Endothelial cell of umbilical vein (primary cell): ENCODE results near the gene NKAIN4.

ENCODE experiments used
- EZH2 ChIP-seq: IDR thresholded peaks from 2 replicates; pipeline ENCODE4 v1.6.1; 2012; ENCODE audit warnings: borderline replicate concordance, low read depth, mild to moderate bottlenecking, moderate library complexity, low read length, inconsistent platforms; ENCODE audit not compliant: severe bottlenecking
- FOS ChIP-seq: IDR thresholded peaks from 2 replicates; pipeline ENCODE4 v1.6.1; 2011; ENCODE audit warnings: mild to moderate bottlenecking, low read length, moderate library complexity, borderline replicate concordance; ENCODE audit not compliant: insufficient read depth
- GATA2 ChIP-seq: IDR thresholded peaks from 2 replicates; pipeline ENCODE4 v1.7.0; 2011; ENCODE audit warnings: low read depth, mild to moderate bottlenecking, moderate library complexity, mixed read lengths, low read length; ENCODE audit not compliant: insufficient read length, insufficient read depth
- JUN ChIP-seq: IDR thresholded peaks from 2 replicates; pipeline ENCODE4 v1.6.1; 2011; ENCODE audit warnings: borderline replicate concordance, low read depth; ENCODE audit not compliant: insufficient read length, insufficient read depth
- MAX ChIP-seq: IDR thresholded peaks from 2 replicates; pipeline ENCODE4 v1.6.1; 2011; ENCODE audit not compliant: insufficient read depth, insufficient read length
- POLR2A ChIP-seq: IDR thresholded peaks from 2 replicates; pipeline ENCODE4 v1.6.1; 2012; ENCODE audit warnings: low read depth, mild to moderate bottlenecking, control low read depth, low read length
- POLR2AphosphoS5 ChIP-seq: IDR thresholded peaks from 2 replicates; pipeline ENCODE4 v1.6.1; 2012; ENCODE audit warnings: low read depth, mild to moderate bottlenecking, control low read depth, low read length, moderate library complexity; ENCODE audit not compliant: insufficient read depth
- TF ChIP-seq, protein P1 (sequence below), 2 donors: IDR thresholded peaks; 1 replicate in 1 of 2; 2 replicates in 1 of 2; pipeline ENCODE4 v1.5.1; 2011; ENCODE audit warnings: low read length in 2 of 2, mild to moderate bottlenecking in 2 of 2, moderate library complexity in 2 of 2, control low read depth in 1 of 2, inconsistent platforms in 1 of 2, low read depth in 1 of 2; ENCODE audit not compliant: insufficient read depth in 1 of 2; ENCODE audit errors: extremely low read depth in 1 of 2

DNA sequence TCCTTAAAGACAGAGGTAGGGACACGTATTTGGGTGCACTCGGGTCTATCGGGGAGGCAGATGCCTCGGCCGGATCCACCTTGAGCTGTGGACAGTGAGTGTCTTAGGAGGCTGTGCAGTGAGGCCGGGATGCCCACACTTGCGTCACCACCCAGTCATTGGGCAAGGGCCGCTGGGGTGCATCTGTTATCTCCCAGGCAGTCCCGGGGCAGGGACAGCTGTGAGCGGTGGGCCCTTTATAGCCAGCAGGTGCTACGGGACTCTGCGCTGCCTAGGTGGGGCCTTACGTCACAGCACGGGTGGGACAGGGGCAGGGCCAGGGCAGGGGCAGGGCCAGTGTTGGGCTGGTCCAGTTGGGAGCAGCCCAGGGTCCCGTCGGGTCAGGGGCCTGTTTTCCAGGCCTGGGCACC, 38.0 kb upstream of the NKAIN4 start:
- TF ChIP-seq, protein P1, sequence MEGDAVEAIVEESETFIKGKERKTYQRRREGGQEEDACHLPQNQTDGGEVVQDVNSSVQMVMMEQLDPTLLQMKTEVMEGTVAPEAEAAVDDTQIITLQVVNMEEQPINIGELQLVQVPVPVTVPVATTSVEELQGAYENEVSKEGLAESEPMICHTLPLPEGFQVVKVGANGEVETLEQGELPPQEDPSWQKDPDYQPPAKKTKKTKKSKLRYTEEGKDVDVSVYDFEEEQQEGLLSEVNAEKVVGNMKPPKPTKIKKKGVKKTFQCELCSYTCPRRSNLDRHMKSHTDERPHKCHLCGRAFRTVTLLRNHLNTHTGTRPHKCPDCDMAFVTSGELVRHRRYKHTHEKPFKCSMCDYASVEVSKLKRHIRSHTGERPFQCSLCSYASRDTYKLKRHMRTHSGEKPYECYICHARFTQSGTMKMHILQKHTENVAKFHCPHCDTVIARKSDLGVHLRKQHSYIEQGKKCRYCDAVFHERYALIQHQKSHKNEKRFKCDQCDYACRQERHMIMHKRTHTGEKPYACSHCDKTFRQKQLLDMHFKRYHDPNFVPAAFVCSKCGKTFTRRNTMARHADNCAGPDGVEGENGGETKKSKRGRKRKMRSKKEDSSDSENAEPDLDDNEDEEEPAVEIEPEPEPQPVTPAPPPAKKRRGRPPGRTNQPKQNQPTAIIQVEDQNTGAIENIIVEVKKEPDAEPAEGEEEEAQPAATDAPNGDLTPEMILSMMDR (IDR thresholded peaks at IDR 0.05; ENCODE audit: extremely low read depth in 1 of 2, insufficient read depth in 1 of 2, low read depth in 1 of 2, low read length in 2 of 2): no peak
- no peak for TF ChIP-seq EZH2
- TF ChIP-seq POLR2AphosphoS5: no peak
- TF ChIP-seq POLR2A: no peak
- no peak for TF ChIP-seq MAX
- TF ChIP-seq GATA2: no peak
- TF ChIP-seq JUN: no peak
- TF ChIP-seq FOS: no peak
